GM18861 (cell line): ENCODE measurements around the gene ARIH1.

Experiments used
- ATAC-seq: cut with Tn5 transposase; IDR thresholded peaks from one replicate; pipeline ENCODE4 v1.9.1; 2021; ENCODE audit not compliant: unreplicated experiment

ARIH1 gene

GRCh38 chr15:72487070-72487797 lies 13.1 kb downstream of the ARIH1 start:
- ATAC-seq = no peak

DNA sequence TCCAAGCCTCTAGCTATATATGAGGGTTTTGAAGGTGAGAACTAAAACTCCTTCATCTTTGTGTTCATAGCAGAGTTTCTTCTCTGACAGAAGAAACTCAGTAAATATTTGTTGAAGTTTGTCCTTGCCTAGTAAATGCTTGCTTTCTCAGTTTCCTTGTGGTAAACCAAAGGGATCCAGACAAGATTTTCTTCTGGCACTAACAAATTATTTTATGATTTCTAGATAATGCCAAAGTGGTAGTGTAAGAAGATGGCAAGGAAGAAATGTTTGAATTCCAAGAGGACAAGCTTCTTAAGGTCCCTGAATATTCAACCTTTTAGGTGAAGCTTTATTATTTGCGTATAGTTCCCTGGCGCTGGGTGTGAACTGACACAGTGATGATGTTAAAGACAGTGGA lies 14.4 kb downstream of the ARIH1 start:
- ATAC-seq = no peak

GRCh38 chr15:72489943-72490554 lies 15.9 kb downstream of the ARIH1 start:
- ATAC-seq = no peak

- ATAC-seq = no peak
Observed at GRCh38 chr15:72491768-72492167, 17.6 kb downstream of the ARIH1 start.

DNA sequence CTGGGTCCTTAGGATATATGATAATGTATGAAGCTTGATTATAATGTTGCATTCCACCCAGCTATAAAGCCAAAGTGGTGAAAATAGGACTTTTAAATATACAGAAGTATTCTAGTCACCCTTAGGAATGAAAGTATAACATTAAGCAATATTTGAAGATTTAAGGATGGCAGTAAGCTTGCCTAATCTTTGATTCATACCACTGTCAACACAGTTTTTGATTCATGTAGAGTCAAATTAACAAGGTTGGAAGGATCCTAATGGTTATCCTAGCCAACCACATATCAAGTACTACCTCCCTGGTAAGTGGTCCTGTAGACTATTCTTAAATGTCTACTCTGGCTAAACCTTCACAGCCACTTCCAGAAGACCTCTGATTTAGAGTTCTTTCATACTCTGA lies 18.6 kb downstream of the ARIH1 start:
- no peak for ATAC-seq

GRCh38 chr15:72493220-72493619 lies 19.1 kb downstream of the ARIH1 start:
- no peak for ATAC-seq

GRCh38 chr15:72495007-72495406 lies 20.9 kb downstream of the ARIH1 start:
- no peak for ATAC-seq

DNA sequence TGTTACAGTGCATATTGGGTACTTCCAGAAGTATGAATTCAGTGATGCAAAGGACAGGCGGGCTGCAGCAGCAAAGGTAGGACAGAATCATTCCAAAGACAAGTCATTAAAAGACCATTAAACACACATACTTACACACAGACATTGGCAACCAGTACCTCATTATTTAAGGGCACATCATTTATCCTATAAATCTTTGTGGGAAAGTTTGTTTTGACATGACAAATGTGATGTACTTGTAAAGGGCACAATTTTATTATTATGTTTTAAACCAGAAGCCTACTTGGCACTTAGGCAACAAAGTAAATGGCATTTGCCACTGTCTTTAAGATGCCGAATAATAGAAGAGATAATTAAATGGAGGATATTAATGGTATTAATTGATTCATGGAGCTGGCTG lies 22.7 kb downstream of the ARIH1 start:
- ATAC-seq = no peak

DNA sequence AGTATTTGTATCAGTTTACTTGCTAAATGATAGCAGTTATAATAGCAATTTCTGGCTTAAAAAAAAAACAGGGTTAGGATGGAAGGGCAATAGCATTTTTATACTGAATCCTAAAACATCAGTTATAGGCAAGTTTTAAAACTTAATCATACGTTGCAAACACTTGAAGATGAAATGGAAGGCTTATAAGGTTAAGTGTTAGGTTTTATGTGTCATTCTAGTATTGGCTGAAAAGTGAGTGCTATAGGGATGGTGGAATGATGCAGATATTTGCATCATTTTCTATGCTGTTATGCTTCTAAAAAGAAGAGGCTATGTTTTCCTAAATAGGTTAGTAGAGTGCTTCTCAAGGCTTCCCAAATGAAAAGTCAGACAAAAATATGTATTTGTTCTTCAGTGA lies 23.3 kb downstream of the ARIH1 start:
- no peak for ATAC-seq

DNA sequence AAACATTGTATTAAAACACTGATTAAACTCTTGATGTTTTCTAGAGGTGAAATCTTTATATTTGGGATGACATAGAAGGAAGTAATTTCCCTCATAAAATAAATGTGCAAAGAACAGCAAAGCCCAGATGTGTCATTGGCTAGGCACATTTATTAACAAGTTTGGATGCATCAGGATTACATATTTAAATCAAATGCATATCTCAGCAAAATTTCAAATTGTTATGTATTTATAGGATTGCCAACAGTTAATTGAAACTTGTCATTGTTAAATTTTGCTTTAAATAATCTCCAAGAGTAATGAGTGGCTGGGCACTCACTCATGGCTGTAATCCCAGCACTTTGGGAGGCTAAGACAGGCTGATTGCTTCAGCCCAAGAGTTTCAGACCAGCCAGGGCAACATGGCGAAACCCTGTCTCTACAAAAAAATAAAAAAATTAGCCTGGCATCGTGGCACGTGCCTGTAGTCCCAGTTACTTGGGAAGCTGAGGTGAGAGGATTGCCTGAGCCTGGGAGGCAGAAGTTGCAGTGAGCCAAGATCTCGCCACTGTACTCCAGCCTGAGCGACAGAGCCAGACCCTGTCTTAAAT lies 28.2 kb downstream of the ARIH1 start:
- ATAC-seq = no peak

GRCh38 chr15:72503147-72503546 lies 29.0 kb downstream of the ARIH1 start:
- no peak for ATAC-seq

DNA sequence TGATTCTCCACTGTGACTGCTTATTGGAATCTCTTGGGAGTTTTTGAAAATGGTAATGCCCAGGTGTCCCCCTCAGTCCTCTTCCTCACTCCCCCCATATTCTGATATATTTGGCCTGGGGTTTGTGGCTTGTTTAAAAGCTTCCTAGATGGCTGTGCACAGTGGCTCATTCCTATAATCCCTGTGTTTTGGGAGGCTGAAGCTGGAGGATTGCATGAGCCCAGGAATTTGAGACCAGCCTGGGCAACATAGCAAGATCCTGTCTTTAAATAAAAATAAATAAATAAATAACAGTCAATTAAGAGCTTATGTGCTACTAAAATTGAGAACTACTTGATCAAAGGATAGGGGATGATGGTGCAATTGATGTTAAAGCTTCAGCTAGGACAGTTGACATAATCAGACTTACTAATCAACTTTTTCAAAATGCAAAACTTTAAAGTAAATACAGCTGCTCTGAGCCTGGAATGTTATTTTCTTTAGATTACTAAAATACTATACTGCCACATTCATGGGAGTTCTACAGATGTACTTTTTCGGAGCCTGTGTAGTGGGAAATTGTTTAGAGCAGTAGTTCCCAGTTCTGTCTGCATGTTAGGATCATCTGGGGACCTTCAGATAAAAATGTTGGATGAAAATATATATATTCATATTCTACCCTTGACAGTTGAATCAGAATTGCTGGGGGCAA lies 33.4 kb downstream of the ARIH1 start:
- ATAC-seq = no peak

GRCh38 chr15:72509484-72509883 lies 35.4 kb downstream of the ARIH1 start:
- no peak for ATAC-seq

- no peak for ATAC-seq
Observed at GRCh38 chr15:72511536-72511935, 37.4 kb downstream of the ARIH1 start.

DNA sequence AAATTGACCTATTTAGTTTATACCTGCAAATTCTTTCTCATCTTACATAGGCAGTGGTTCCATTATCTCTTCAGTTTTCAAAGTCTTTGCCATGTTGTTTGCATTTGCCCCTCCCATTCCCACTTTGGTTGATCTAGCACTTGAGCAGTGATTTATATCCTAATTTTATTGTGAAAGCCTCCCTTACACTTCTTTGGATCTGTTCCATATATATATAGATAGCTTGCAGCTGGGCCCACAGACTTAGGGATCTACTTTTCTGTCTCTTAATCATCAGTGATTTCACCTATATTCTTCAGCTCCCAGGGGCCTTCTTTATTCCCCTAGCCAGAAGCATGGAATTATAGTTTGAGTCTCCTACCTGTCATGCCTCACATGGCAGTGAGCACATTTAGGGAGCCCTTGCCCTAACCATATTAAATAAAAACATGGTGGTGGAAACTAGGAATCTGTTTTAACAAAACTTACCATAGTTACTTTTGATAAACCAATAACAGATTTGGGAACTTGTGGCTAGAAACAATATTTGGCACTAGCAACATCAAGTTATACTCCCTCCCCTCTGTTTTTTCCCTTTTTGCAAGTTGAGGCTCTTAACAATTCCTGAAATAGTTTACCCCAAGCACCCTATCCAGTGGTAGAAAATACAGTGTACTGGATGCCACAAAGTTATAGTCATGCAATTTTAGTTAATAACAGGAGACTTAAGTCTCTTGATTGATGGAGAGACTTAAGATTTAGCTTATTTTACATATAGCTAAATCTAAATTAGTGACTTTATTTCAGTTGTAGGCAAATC lies 41.7 kb downstream of the ARIH1 start:
- ATAC-seq = no peak

- ATAC-seq = no peak
Observed at GRCh38 chr15:72516777-72517176, 42.6 kb downstream of the ARIH1 start.

GRCh38 chr15:72521682-72522081 lies 47.6 kb downstream of the ARIH1 start:
- no peak for ATAC-seq

GRCh38 chr15:72532991-72533601 lies 59.0 kb downstream of the ARIH1 start:
- ATAC-seq = no peak

- ATAC-seq = no peak
Observed at GRCh38 chr15:72534523-72534922, 60.4 kb downstream of the ARIH1 start.

GRCh38 chr15:72535911-72536310 lies 61.8 kb downstream of the ARIH1 start:
- ATAC-seq = no peak

- ATAC-seq = no peak
Observed at GRCh38 chr15:72536506-72536905, 62.4 kb downstream of the ARIH1 start.
